ENCODE measurements around the gene DTNB.

DNA sequence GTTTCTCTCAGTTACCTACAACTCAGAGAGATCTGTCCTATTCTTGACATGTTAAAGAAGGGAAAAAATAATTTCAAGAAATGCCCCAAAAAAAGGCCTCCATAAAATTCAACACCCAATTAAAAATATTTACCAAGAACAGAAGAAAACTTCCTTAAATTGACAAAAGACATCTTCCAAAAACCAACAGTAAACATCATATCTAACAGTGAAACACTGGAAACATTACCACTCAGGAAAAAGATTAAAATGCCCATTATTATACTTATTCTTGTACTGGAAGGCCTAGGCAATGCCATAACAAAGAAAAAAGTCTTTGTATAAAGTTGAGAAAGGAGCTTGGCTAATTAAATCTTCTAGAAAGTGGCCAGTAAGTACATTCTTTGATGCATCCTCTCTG, 7.2 kb downstream of the DTNB start:
- TF ChIP-seq EP300 (IDR thresholded peaks at IDR 0.05), result no peak
- TF ChIP-seq CTCF (IDR thresholded peaks at IDR 0.05), result no peak
